HG02798 (cell line): ENCODE measurements around the gene VEGFC.

Experiments
- ATAC-seq: cut with Tn5 transposase; IDR thresholded peaks from one replicate; pipeline ENCODE4 v1.9.1; 2021; ENCODE audit warnings: mild to moderate bottlenecking; ENCODE audit not compliant: unreplicated experiment, poor library complexity

The VEGFC gene

DNA sequence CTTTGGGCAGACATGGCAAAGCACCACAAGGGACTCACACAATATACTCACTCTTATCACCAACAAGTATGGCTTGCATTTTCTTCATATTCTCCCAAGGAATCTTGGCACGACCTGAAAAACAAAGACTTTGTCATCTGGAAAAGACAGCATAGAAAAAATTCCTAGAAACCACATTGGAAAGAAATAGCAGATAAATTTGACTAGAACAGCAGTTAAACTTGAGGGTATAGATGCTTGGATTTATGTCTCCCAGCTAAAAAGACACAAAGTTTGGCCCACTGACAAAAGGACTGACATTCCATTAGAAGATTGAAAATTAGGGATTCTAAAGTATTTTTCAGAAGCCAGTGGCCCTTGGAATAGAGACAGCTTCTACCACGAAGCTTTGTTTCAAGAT is 6.9 kb upstream of the VEGFC start:
- no peak for ATAC-seq

DNA sequence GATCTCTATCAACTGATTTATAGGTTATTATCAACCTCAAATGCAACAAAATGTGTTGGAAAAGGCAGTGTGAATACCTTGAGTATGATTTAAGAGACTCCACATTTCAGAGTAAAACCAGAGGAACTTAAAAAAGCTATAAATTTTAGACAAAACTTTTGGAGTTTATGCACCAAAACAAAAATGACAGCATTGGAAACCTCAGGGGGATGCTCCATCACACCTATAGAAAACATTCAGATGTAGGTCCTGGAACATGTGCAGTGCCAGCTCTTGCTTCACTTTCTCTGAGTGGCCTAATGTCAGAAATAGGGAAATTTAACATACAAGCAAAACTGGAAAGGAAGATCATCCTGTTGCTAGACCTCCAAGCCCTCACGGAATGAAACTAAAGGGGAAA is 5.8 kb upstream of the VEGFC start:
- ATAC-seq, result no peak

DNA sequence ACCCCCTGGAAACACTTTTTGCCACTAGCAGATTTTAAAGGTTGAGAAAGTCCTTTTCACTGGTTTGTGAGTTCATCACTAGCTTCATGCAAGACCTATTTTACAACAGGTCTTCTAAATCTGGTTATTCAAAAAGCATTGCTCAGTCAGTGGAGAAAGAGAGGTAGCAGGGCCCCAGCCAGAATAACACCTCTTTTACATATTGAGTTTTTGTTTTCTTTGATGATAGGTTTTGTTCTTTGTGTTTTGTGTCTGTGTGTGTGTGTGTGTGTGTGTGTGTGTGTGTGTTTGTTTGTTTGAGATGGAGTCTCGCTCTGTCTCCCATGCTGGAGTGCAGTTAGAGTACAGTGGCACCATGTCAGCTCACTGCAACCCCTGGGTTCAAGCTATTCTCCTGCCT is 2.7 kb upstream of the VEGFC start:
- no peak for ATAC-seq

DNA sequence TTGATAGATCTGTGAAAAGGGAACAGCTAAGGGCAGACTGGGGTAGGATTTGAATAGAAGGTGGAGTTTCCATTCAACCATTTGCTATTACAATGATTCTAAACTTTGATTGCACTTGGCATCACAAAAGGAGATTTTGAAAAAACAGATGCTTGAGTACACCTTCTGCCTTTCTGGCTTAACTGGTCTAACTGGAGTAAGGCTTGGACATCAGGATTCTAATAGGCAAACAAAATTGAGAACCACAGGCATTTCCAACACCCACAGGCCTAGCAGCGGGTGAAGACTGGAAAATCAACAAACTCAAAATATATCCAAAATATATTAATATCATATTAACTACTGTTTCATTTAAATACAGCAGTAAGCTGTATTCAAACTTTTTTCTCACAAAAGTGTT is 1.9 kb upstream of the VEGFC start:
- no peak for ATAC-seq

DNA sequence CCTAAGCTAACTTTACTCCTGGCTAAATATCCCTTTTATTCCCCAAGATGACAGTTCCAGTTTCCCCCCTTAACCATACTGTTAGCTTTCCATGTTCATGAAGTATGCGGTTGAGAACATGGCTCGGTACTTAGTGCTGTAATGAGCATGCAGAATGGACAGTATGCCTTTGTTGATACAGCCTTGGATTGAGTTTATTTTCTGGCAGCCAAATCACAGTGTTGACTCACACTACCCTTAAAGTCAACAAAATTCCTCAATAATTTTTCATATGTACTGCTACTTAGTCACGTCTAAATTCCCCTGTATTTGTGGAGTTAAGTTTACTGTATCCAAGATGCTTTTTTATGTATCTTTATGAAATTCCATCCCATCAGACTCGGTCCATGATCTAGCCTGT is 1.4 kb upstream of the VEGFC start:
- no peak for ATAC-seq

DNA sequence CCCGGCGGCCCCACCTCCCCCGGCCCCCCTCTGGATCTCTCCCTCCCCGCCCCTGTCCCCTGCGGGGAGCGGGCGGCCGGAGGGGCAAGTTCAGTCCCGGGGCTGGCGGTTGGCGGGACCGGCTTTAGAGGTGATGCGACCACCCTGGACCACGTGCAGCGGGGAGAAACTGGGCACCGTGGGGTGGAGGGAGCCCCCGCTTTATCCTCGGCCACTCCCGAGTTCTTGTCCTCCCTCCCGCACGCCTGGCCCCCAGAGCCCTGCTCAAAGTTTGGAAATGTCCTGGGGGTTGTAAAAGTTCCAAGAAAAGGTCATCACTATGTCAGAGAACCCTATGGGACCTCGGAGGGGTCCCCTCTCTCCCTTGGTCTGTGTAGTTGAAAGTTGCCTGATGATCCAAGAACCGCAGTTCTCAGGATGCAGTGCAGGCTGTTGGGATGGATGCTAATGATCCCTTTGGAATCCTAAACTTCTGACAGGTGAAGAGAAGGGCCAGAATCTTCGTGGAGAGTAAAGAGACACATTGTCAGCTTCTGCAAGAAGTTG is 411 bp upstream of the VEGFC start:
- no peak for ATAC-seq

DNA sequence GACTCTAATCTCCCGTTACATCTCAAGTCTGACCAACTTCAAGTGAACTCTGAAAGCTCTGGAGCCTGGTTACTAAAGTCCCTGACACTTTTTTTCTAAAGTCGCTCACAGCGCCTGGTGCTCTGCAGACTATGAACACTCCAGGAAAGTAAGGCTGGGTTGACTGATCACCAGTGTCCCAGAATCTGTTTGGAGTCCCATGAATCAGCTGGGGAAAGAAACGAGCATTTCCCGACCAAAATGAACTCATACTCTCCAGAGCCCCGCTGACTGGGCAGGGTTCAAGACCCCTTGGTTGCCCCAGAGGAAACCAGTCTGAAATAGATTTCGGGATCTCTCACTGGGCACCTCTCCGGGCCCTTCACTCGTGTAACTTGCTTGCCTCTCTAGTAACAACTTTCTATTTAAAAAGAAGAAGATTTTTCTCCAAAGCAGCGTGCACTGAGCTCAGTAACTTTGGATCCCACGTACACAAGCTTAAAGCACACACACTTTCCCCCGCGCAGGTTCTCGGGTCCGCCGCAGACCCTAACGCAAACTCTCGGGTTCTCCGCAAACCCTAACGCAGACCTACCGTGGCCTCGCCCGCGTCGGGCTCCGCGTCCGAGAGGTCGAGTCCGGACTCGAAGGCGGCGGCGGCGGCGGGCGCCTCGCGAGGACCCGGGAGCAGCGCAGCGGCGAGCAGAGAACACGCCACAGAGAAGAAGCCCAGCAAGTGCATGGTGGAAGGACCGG is 964 bp downstream of the VEGFC start:
- ATAC-seq, result no peak

DNA sequence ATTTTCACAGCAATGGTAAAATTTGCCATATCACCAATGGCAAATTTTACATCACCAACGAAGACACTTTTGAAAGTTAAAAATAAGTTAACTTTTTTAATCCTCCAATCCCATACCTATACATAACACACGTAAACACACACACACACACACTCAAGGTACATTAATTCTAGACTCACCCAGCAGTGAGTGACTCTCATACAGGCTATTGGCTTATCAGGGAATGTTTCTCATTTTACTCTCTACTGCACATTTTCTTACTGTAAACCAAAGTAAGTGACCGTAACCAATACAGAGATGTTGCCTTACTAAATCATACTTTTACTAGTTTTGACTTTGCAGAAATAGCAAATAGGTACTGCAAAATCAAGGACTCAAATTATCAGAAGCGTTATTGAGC is 2.3 kb downstream of the VEGFC start:
- ATAC-seq, result no peak

DNA sequence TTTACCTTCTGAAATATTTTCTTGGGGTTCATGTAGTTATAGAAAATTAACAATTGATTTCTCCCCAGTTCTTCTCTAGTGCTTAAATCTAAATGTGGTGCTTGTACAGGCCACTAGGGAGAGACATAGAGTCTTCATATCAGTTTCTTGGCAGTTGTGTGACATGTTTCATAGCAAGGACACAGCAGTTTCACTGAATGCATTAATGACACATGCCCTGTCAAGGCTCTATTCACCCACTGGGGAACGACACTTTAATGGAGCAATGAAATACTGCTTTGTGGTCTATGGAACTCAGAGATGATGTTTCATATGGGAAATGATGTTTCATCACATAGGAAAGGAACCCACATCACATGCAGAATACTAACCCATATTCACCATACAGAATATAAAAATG is 2.8 kb downstream of the VEGFC start:
- ATAC-seq, result peak; percentile 60

DNA sequence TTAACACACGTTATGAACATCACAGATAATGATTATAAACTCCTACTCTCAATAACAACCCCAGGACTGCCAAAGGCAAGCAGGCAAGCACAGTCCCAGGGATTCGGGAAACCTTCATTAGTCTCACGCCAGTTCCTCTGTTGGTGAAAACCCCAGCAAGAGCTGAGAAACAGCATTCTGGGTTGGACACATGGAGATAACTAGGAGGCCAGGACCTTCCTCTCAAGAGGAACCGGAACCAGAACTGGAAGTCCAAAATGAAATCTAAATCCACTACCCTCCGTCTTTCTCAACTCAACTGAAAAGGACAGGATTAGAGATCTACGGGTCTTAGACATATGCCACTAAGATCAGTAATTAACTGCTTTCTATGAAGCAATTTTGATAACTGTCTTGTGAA is 3.8 kb downstream of the VEGFC start:
- ATAC-seq, result no peak

DNA sequence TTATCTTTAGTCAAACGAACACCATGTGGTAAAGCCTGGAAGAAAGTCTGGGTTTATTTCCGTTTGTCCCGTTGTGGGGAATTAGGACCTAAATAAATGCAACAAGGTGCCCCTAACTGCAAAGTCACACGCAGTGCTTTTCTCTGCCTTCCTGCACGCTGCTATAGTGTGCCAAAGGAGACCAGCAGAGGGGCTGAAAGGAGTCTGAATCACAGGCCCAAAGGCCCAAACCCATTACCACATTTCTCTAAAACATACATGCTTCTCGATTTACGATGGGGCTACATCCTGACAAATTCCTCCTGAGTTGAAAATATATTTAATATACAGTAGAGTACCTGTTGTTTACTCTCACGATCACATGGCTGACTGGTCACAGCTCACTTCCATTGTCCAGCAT is 4.5 kb downstream of the VEGFC start:
- ATAC-seq, result no peak

DNA sequence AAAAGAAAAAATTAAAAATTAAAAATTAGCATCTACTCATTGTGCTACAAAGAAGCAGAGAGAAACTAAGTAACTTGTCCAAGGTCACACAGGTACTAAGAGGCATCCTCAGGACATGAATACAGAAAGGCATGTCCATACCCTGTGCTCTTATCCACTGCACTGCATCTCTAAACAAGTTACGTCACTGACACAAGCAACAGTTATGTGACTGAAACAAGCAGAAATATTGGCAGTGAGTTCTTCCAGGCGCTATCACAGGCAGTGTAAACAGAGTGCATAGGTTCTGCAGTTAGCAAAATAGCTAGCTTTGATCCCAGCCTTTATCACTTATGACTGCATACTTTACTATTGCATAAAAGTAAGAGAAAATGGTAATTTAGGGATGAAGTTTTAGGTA is 7.9 kb downstream of the VEGFC start:
- ATAC-seq, result no peak

DNA sequence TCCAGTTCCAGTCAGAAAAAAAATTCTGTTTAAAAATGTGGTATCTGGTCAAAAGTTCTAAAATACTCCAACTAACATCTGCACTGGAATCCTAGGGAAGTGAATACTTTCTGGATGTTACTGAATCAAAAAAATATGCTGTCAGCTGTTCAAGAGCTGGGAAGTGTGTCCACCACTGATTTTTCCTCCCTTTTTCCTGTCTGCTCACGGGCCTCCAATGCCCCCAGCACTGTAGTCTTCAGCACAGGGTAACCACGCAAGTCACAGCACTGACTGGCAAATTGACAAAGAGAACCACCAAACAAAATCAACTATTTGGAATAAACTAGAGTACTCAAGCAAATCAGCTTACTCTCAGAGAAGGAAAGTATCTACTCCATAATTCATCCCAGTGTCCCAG is 9.9 kb downstream of the VEGFC start:
- ATAC-seq, result no peak

DNA sequence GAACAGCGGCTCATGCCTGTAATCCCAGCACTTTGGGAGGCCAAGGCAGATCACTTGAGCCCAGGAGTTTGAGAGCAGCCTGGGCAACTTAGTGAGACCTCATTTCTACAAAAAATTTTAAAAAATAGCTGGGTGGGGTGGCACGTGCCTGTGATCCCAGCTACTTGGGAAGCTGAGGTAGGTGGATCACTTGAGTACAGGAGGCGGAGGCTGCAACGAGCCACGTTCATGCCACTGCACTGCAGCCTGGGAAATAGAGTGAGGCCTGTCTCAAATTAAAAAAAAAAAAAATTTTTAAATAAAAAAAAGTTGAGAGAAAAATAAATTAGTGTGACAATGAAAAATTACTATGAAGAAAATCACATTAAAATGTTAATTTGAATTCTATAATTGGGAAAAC is 10.5 kb downstream of the VEGFC start:
- no peak for ATAC-seq

DNA sequence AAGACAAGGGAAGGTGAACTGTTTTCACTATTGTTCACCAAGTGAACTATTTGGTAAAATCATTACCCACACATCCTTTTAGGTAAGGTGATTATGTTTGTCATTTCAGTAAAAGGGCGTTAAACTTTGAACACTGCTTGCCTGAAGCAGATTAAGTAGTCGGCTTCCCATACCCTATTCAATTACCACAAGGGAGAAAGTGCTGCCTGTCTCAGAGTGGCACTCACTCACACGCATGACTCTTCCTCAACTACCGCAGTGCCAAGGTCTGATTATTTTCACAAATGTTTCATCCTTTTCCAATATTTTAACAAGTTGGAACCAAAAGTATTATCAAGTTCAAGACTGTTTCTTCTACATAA is 11.0 kb downstream of the VEGFC start:
- ATAC-seq, result no peak

DNA sequence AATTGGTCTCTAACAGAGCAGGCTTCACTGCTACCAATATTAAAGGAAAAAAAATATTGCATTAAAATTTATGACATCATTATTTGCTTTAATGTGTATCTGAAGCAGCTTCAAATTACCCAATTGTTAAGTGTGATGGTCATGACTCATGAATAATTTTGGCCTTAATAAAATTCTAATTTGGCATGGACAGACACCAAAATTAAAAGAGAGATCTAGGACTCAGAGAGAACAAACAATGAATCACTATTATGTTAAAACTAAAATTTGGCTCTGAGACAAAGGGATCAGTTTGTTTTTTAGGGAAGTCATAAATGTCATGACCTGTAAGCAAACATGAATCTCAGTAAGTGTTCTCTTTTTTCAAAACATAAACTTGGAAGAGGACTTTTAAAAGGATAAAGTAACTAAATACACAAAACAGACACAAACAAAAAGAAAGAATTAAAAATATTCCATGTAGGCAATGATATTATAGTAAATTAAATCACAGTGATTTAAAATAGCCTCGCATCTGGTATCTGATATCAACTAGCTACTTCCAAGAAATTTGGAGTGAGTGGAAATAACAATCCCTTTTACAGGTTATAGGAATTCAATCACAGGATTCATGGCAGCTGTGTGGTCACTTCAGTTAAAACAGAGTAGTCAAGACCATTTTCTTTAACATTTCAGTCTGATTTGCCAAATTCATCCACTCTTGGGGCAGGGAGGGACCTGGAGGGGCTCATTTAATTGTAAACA is 11.6 kb downstream of the VEGFC start:
- ATAC-seq, result no peak

DNA sequence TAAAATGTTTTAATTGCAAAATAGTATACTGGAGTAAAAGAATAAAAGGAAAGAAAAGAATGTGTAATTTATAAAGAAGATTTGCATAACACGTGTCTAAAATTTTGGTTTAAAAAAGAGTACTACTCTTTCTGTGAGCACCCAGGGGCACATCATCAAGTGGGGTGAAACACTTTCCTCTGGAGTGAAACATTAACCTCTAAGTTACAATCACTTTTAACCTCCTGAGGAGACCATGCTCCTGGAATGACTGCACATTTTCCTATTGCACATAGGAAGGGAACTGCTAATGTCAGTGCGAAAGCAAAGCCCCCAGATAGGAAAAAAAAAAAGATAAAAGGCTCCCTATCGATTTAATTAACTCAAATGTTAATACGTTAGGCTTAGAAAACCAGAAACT is 13.3 kb downstream of the VEGFC start:
- no peak for ATAC-seq

DNA sequence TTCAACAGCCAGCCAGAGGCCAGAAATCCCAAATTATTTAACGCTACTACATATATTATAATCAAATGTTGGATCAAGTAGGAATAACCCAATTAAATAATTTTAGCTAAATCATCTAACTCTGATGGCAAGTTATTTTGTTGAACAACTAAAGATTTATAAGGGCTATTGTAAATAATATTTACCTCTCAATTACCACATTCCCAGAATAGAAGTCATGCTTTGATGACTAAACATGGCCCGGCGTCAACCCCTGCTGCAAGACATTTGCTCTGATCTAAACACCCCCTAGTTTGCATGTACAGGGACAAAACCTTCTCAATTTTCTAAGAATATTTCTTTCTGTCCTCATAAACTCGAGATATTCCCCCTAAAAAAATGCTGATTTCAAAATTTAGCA is 14.2 kb downstream of the VEGFC start:
- ATAC-seq, result no peak

DNA sequence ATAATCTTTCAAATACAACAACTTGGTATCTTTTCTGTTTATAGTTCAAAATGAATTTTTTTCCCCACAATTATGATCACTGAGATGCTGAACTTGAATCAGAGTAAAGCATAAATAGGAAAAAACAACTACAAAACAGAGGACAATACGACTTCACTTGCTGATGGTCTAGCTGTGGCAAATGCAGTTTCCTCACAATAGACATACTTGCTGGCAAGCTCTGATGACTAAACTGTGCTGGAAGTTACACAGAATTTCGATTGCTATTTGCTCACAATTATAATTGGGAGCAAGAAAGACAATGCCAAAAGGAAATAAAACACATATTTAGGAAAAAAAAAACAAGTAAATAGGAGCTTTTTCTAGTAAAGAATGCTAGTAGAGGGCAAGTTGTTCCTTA is 14.7 kb downstream of the VEGFC start:
- no peak for ATAC-seq

DNA sequence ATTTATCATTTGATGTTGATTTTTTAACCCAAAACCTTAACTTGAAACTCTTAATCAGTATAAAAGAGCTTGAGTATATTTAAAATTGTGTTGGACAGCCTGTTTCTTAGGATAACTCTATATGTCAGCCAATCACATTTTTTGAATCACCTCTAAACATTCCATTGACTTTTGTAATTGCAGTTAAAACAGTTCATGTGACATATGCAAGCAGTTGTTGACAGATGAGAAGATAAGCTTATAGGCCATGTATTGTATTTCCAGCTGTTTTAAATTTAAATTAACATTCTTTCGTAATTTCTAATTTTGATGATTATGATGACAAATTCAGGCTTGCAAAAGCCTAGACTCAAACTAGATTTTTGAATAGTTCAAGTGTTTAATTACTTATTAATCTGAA is 17.4 kb downstream of the VEGFC start:
- ATAC-seq, result no peak

DNA sequence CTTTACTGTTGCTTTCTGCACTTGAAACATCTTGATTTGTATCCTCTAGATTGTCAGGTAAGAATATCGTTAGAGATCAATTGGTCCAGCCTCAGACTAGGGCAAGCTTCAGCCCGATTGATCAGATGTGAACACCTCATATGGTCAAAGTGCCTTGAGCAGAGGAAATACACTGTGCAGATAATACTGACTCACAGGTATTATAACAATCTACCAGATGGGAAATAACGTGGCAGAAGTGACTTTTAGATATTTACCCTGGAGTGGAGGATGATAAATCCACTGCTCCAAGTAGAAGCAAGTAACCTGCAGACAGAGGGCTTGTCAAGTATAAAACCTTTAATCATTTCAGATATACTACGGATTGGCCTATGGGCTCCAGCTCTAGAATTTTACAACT is 17.9 kb downstream of the VEGFC start:
- ATAC-seq, result no peak

DNA sequence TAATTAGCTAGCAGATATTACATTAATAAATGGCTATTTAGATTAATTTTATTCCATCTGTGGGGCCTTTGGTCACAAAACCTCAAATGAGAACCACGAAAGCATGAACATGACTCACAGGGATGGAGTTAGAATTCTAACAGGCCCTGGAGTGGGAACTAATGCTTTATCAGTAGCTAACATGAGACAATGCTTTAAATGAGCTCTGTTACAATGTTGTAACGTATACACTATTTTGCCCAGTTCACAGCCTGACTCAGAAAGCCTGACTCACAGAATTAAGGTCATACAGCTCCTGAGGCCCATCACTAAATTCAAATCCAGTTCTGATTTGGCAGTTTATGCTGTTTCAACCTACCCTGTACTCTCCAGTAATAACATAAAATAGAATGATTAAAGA is 23.2 kb downstream of the VEGFC start:
- no peak for ATAC-seq
